OCI-LY7 (cell line): ENCODE data around the gene CUX1.

Experiments used
- EZH2phosphoT487 ChIP-seq: fragments of 200-600 bp; sonication (generic); IDR thresholded peaks from 2 replicates; pipeline ENCODE4 v1.6.1; 2018; ENCODE audit warnings: low read depth, borderline replicate concordance, mild to moderate bottlenecking, mixed run types, antibody characterized with exemption, low read length, moderate library complexity, mixed read lengths
- TF ChIP-seq, protein P1 (sequence below): fragments of 200-600 bp; sonication (generic); conservative IDR thresholded peaks from 2 replicates; pipeline ENCODE4 v1.5.1; 2014; ENCODE audit warnings: mild to moderate bottlenecking, antibody characterized with exemption, low read length, moderate library complexity, mixed read lengths

DNA sequence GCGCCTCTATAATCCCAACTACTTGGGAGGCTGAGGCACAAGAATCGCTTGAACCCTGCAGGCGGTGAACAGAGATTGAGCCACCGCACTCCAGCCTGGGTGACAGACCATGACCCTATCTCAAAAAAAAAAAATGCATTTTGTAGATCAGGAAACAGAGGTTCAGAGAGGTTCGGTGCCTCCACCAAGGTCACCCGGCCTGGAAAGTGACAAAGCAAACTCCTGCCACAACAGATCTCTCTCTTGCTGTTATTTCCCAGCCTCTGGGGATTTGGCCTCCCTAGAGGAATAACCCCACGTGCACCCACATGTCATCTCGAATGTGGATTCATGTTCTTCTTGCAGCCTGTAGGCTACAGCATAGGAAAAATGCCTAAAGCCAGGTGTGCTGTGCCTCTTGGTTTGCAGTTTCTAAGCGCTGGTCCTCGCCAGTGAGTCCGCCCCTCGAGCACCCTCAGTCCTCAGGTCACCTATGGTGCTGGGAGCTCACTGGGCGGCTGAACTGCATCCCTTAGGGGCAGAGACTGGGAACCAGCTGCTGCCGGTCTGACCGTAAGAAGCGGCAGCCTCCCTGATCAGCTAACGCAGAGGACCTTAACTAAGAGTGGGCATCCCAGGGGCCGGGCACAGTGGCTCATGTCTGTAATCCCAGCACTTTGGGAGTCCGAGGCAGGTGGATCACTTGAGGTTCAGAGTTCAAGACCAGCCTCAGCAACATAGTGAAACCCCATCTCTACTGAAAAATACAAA lies 417.6 kb downstream of the CUX1 start:
- TF ChIP-seq, protein P1, sequence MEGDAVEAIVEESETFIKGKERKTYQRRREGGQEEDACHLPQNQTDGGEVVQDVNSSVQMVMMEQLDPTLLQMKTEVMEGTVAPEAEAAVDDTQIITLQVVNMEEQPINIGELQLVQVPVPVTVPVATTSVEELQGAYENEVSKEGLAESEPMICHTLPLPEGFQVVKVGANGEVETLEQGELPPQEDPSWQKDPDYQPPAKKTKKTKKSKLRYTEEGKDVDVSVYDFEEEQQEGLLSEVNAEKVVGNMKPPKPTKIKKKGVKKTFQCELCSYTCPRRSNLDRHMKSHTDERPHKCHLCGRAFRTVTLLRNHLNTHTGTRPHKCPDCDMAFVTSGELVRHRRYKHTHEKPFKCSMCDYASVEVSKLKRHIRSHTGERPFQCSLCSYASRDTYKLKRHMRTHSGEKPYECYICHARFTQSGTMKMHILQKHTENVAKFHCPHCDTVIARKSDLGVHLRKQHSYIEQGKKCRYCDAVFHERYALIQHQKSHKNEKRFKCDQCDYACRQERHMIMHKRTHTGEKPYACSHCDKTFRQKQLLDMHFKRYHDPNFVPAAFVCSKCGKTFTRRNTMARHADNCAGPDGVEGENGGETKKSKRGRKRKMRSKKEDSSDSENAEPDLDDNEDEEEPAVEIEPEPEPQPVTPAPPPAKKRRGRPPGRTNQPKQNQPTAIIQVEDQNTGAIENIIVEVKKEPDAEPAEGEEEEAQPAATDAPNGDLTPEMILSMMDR = no peak
- no peak for TF ChIP-seq EZH2phosphoT487
